K562 (cell line): ENCODE measurements around the gene TCEA3. TPM values are rescaled to one million over a fixed set of nuclear protein-coding genes. Genes with fewer than 3 reads are reported as not detected.

ENCODE experiments used
- ATAC-seq: fragments of 200-7000 bp; cut with Tn5 transposase; 3 replicates; pipeline ENCODE4 v1.9.1; 2020; ENCODE audit warnings: moderate library complexity
- BruUV-seq: library from RNA; stranded (reverse); fragments of 400-500 nt; replicated peaks from 2 replicates; lab custom pipeline; 2021; lab: Mats Ljungman, UMichigan
- CTCF ChIA-PET: fragments of 300-600 bp; formaldehyde crosslinking; extraction: SDS; loops from one replicate; lab custom pipeline; 2021; ENCODE audit warnings: low intra/inter-chr PET ratio; lab: Yijun Ruan, JAX
- POLR2A ChIA-PET: fragments of 300-600, 350-650 bp; sonication (Branson Sonifier 250); formaldehyde crosslinking; extraction: SDS; loops from one replicate; lab custom pipeline; 2021; ENCODE audit warnings: antibody characterized with exemption, inconsistent platforms; lab: Yijun Ruan, JAX
- DNase-seq, 4 experiments: peaks; one replicate each; pipeline versions ENCODE4 v3.0.0 to v3.0.0-alpha.2; 2011 to 2018; ENCODE audit warnings: low spot score in 3 of 4, mixed read lengths in 3 of 4; ENCODE audit errors: extremely low read depth in 1 of 4
- FAIRE-seq: peaks from 2 replicates; lab custom pipeline; 2011; peaks lifted over from hg19 to GRCh38; lab: Jason Lieb, UNC
- H2AFZ ChIP-seq: 2 replicates; pipeline ENCODE4 v1.6.0; 2011; ENCODE audit warnings: low read depth, low read length, control low read depth, inconsistent platforms
- H3K27ac ChIP-seq: fragments of 200-600 bp; 3 replicates; pipeline ENCODE4 v1.8.0; 2011; ENCODE audit warnings: low read depth, mild to moderate bottlenecking, control low read depth, inconsistent platforms, low read length, moderate library complexity, mixed read lengths; ENCODE audit errors: extremely low read depth
- H3K27me3 ChIP-seq, 2 experiments: fragments of 300-600 bp in 1 of 2; 2 replicates in 1 of 2; 3 replicates in 1 of 2; pipeline versions ENCODE4 v1.6.0 to v1.8.0; 2011; ENCODE audit warnings: inconsistent platforms in 2 of 2, low read length in 2 of 2, mild to moderate bottlenecking in 1 of 2, mixed read lengths in 1 of 2, moderate library complexity in 1 of 2; ENCODE audit not compliant: control insufficient read depth in 2 of 2, insufficient read depth in 2 of 2
- H3K36me3 ChIP-seq: fragments of 300-600 bp; 3 replicates; pipeline ENCODE4 v1.8.0; 2011; ENCODE audit warnings: mild to moderate bottlenecking, low read length, inconsistent platforms; ENCODE audit not compliant: control insufficient read depth, insufficient read depth
- H3K4me1 ChIP-seq, 2 experiments: fragments of 200-600 bp in 1 of 2; replicated peaks in 1 of 2; 2 replicates in 1 of 2; 3 replicates in 1 of 2; pipeline versions ENCODE4 v1.5.1 to v1.8.0; 2011; ENCODE audit warnings: inconsistent platforms in 2 of 2, low read length in 2 of 2, mild to moderate bottlenecking in 1 of 2, mixed read lengths in 1 of 2, moderate library complexity in 1 of 2; ENCODE audit not compliant: control insufficient read depth in 2 of 2, insufficient read depth in 2 of 2
- H3K4me2 ChIP-seq: 2 replicates; pipeline ENCODE4 v1.6.1; 2011; ENCODE audit warnings: low read length, control low read depth, inconsistent platforms, mixed read lengths; ENCODE audit not compliant: insufficient read depth
- H3K4me3 ChIP-seq: fragments of 200-600 bp; sonication (generic), shearing (Covaris generic); 2 replicates; pipeline ENCODE4 v1.5.1; 2016; ENCODE audit warnings: control low read depth, inconsistent platforms
- H3K79me2 ChIP-seq: fragments of 200-600 bp; 3 replicates; pipeline ENCODE4 v1.8.0; 2011; ENCODE audit warnings: low read length, inconsistent platforms; ENCODE audit not compliant: control insufficient read depth, insufficient read depth
- H3K9ac ChIP-seq, 2 experiments: 2 replicates each; pipeline versions ENCODE4 v1.6.0 to v1.6.1; 2011; ENCODE audit warnings: low read depth in 2 of 2, low read length in 2 of 2, control low read depth in 1 of 2, inconsistent platforms in 1 of 2, mild to moderate bottlenecking in 1 of 2, mixed read lengths in 1 of 2; ENCODE audit not compliant: insufficient read depth in 1 of 2
- H3K9me1 ChIP-seq: one replicate; pipeline ENCODE4 v1.6.0; 2011; ENCODE audit warnings: inconsistent platforms, mild to moderate bottlenecking, low read length, moderate library complexity; ENCODE audit not compliant: control insufficient read depth, insufficient read depth
- H3K9me3 ChIP-seq: replicated peaks from 2 replicates; pipeline ENCODE4 v1.5.1; 2011; ENCODE audit warnings: low read depth, low read length, inconsistent platforms; ENCODE audit not compliant: control insufficient read depth, insufficient read depth
- H4K20me1 ChIP-seq: replicated peaks from 2 replicates; pipeline ENCODE4 v1.6.1; 2011; ENCODE audit warnings: low read length, inconsistent platforms, mixed read lengths; ENCODE audit not compliant: control insufficient read depth, insufficient read depth
- NCOA1 ChIP-seq: fragments of 450-650 bp; IDR thresholded peaks from 2 replicates; pipeline ENCODE4 v1.6.1; 2016; ENCODE audit warnings: low read depth
- TAF9B ChIP-seq: fragments of 450-650 bp; IDR thresholded peaks from 2 replicates; pipeline ENCODE4 v1.6.1; 2018; ENCODE audit warnings: mild to moderate bottlenecking; ENCODE audit not compliant: partially characterized antibody
- ZBTB33 ChIP-seq: sonication (generic); formaldehyde crosslinking; IDR thresholded peaks from 2 replicates; pipeline ENCODE4 v1.8.1; 2023; ENCODE audit warnings: mild to moderate bottlenecking, missing genetic modification reagents
- ZFP1 ChIP-seq: fragments of 450-650 bp; formaldehyde crosslinking; IDR thresholded peaks from 2 replicates; pipeline ENCODE4 v1.4.0; 2020; ENCODE audit warnings: mild to moderate bottlenecking, mixed read lengths
- WGBS: fragments of 100-300 bp; shearing (Covaris generic); methylation state at CpG from one replicate; pipeline ENCODE4 v1.1.6; 2016; ENCODE audit warnings: low coverage, mixed read lengths; ENCODE audit not compliant: insufficient coverage; ENCODE audit errors: missing lambda C conversion rate; 5-methylcytosine and 5-hydroxymethylcytosine counted together
- in situ Hi-C: fragments of 300-500 bp; cut with MboI; formaldehyde crosslinking; loops from 4 replicates; pipeline ENCODE4 v1.15.0; 2018; ENCODE audit warnings: inconsistent platforms, mixed read lengths
- intact Hi-C: fragments of 100-400 bp; cut with micrococcal nuclease; formaldehyde crosslinking; loops from 2 replicates; pipeline ENCODE4 v1.14.2; 2022
- polyA plus RNA-seq, 8 experiments: library from polyadenylated mRNA; depleted of rRNA in 4 of 8; stranded (reverse) in 5 of 8; unstranded in 3 of 8; fragments of >200 nt; fragmentation: Nextera tagmentation in 2 of 8; fragmentation: Illumina TruSeq in 1 of 8; extraction: Ambion mirVana in 2 of 8; extraction: Trizol in 1 of 8; gene quantifications; 2 replicates each; pipeline versions ENCODE4 v1.2.1 to v1.2.3, GENCODE V29; 2011 to 2014; ENCODE audit warnings: inconsistent platforms in 1 of 8, missing spikeins in 1 of 8
- total RNA-seq, 7 experiments: library from RNA; depleted of rRNA in 6 of 7; stranded (reverse); fragments of >200 nt in 6 of 7; fragmentation: Illumina TruSeq in 2 of 7; extraction: Trizol in 2 of 7; gene quantifications; 2 replicates each; pipeline versions ENCODE4 v1.2.1 to v1.2.3, GENCODE V29; 2011 to 2021; ENCODE audit warnings: low replicate concordance in 1 of 7

The TCEA3 gene
- total and polyA plus RNA-seq, 9 of the 15 experiments (the other 6 are each of a cell fraction or from before 2014, with no cell fraction given): 0.03 to 0.55 (median 0.36) TPM

- TF ChIP-seq ZBTB33 (CRISPR knock-in tag) (no peak), TAF9B (no peak), ZFP1 (CRISPR knock-in tag) (no peak)
Measured at GRCh38 chr1:23367451-23367790, 57.1 kb downstream of the TCEA3 start (continued).

GRCh38 chr1:23366598-23366997 is 58.0 kb downstream of the TCEA3 start:
- DNase-seq (no peak), ATAC-seq (no peak), FAIRE-seq (no peak)
- no peak for TF ChIP-seq NCOA1
- WGBS: 39% methylated on average over 5 of the region's 5 CpGs
- in situ Hi-C loops (no loop called here), intact Hi-C loops (no loop called here)
- ChIA-PET POLR2A (interaction anchor here (1.7 kb wide), 1 partner anchor 9 kb away, joined by 7 read pairs; no protein-coding TSS in a partner anchor), CTCF (no interaction called here)
- no TSS peak for BruUV-seq
- peak overlapping the region; percentile 98 for H3K4me2 ChIP-seq
- peaks cover 43% of the 10 kb centered on the region for H3K36me3 ChIP-seq
- peaks cover 28% of the 10 kb centered on the region for H3K9me3 ChIP-seq
- no peaks in the 10 kb centered on the region for H4K20me1 ChIP-seq
- no peaks in the 10 kb centered on the region for H3K27me3 ChIP-seq
- peaks cover 47% of the 10 kb centered on the region for H3K79me2 ChIP-seq
- no peak overlapping the region for H3K27ac ChIP-seq
- H3K4me1 ChIP-seq: peaks cover 16 to 28% of the 10 kb centered on the region in 2 experiments
- peak overlapping the region; percentile 88; the same call in 1 of the 2 replicates for H2AFZ ChIP-seq
- 0 out of 4 replicates have a peak overlapping the region, but pooled peaks of 1 of the 2 experiments have one; percentile 99 for H3K9ac ChIP-seq
- peak overlapping the region; percentile 58 for H3K4me3 ChIP-seq
- no peaks in the 10 kb centered on the region for H3K9me1 ChIP-seq
